ENCODE results near the gene ZNF536.
"Not testable (repeated sequence)": the region's sequence is repeated elsewhere in the genome, so short reads cannot be mapped to it uniquely, and the experiment has no call there.

Gene ZNF536

GRCh38 chr19:30480097-30480496 lies 107.9 kb downstream of the ZNF536 start:
- no peak overlapping the region for H3K27ac Mint-ChIP-seq
- peaks cover 7% of the 10 kb centered on the region for H3K9me3 Mint-ChIP-seq
- H3K4me3 Mint-ChIP-seq, result no peak overlapping the region
- peaks cover 11% of the 10 kb centered on the region for H3K27me3 Mint-ChIP-seq
- H3K4me1 Mint-ChIP-seq, result no peaks in the 10 kb centered on the region
- no peaks in the 10 kb centered on the region for H3K36me3 Mint-ChIP-seq

- Mint-ChIP-seq H3K9me3 (peaks cover 13% of the 10 kb centered on the region), H3K27me3 (peaks cover 16% of the 10 kb centered on the region), H3K27ac (no peak overlapping the region), H3K4me1 (no peaks in the 10 kb centered on the region), H3K36me3 (no peaks in the 10 kb centered on the region), H3K4me3 (no peak overlapping the region)
Observed at GRCh38 chr19:30481063-30481462, 108.9 kb downstream of the ZNF536 start.

GRCh38 chr19:30481823-30482222 lies 109.6 kb downstream of the ZNF536 start:
- no peak overlapping the region for H3K4me3 Mint-ChIP-seq
- no peaks in the 10 kb centered on the region for H3K4me1 Mint-ChIP-seq
- H3K36me3 Mint-ChIP-seq, result no peaks in the 10 kb centered on the region
- no peak overlapping the region for H3K27ac Mint-ChIP-seq
- peaks cover 13% of the 10 kb centered on the region for H3K9me3 Mint-ChIP-seq
- peaks cover 18% of the 10 kb centered on the region for H3K27me3 Mint-ChIP-seq

- H3K27ac Mint-ChIP-seq, result no peak overlapping the region
- H3K36me3 Mint-ChIP-seq, result no peaks in the 10 kb centered on the region
- H3K27me3 Mint-ChIP-seq, result peaks cover 21% of the 10 kb centered on the region
- H3K9me3 Mint-ChIP-seq, result peaks cover 13% of the 10 kb centered on the region
- no peak overlapping the region for H3K4me3 Mint-ChIP-seq
- no peaks in the 10 kb centered on the region for H3K4me1 Mint-ChIP-seq
Observed at GRCh38 chr19:30482956-30483355, 110.8 kb downstream of the ZNF536 start.

- not testable (repeated sequence) for H3K36me3 Mint-ChIP-seq, H3K4me1 Mint-ChIP-seq, H3K27ac Mint-ChIP-seq, H3K4me3 Mint-ChIP-seq, H3K9me3 Mint-ChIP-seq
- peaks cover 17% of the 10 kb centered on the region for H3K27me3 Mint-ChIP-seq
Observed at GRCh38 chr19:30486250-30486649, 114.1 kb downstream of the ZNF536 start.

GRCh38 chr19:30487178-30487577 lies 115.0 kb downstream of the ZNF536 start:
- Mint-ChIP-seq H3K9me3 (peaks cover 8% of the 10 kb centered on the region), H3K36me3 (no peaks in the 10 kb centered on the region), H3K4me1 (no peaks in the 10 kb centered on the region), H3K4me3 (no peak overlapping the region), H3K27me3 (peaks cover 19% of the 10 kb centered on the region), H3K27ac (no peak overlapping the region)

- Mint-ChIP-seq H3K4me1 (no peaks in the 10 kb centered on the region), H3K27ac (no peak overlapping the region), H3K4me3 (no peak overlapping the region), H3K9me3 (peaks cover 8% of the 10 kb centered on the region), H3K27me3 (peaks cover 21% of the 10 kb centered on the region), H3K36me3 (no peaks in the 10 kb centered on the region)
Observed at GRCh38 chr19:30488191-30488590, 116.0 kb downstream of the ZNF536 start.

GRCh38 chr19:30490760-30491159 lies 118.6 kb downstream of the ZNF536 start:
- no peak overlapping the region for H3K27ac Mint-ChIP-seq

GRCh38 chr19:30492586-30493270 lies 120.5 kb downstream of the ZNF536 start:
- no peaks in the 10 kb centered on the region for H3K36me3 Mint-ChIP-seq
- no peaks in the 10 kb centered on the region for H3K4me1 Mint-ChIP-seq
- no peak overlapping the region for H3K27ac Mint-ChIP-seq
- no peak overlapping the region for H3K4me3 Mint-ChIP-seq
- H3K27me3 Mint-ChIP-seq, result peaks cover 16% of the 10 kb centered on the region
- peaks cover 2% of the 10 kb centered on the region for H3K9me3 Mint-ChIP-seq

More at GRCh38 chr19:30490760-30491159, 118.6 kb downstream of the ZNF536 start:
- Mint-ChIP-seq H3K36me3 (no peaks in the 10 kb centered on the region), H3K4me3 (no peak overlapping the region), H3K9me3 (no peaks in the 10 kb centered on the region), H3K27me3 (peaks cover 16% of the 10 kb centered on the region), H3K4me1 (no peaks in the 10 kb centered on the region)

GRCh38 chr19:30497034-30497433 lies 124.8 kb downstream of the ZNF536 start:
- Mint-ChIP-seq H3K27ac (no peak overlapping the region), H3K27me3 (peaks cover 15% of the 10 kb centered on the region), H3K36me3 (no peaks in the 10 kb centered on the region), H3K4me1 (no peaks in the 10 kb centered on the region), H3K9me3 (peaks cover 6% of the 10 kb centered on the region), H3K4me3 (no peak overlapping the region)

GRCh38 chr19:30498085-30498484 lies 125.9 kb downstream of the ZNF536 start:
- not testable (repeated sequence) for H3K27ac Mint-ChIP-seq, H3K4me3 Mint-ChIP-seq, H3K4me1 Mint-ChIP-seq, H3K9me3 Mint-ChIP-seq, H3K36me3 Mint-ChIP-seq
- peaks cover 15% of the 10 kb centered on the region for H3K27me3 Mint-ChIP-seq

- H3K9me3 Mint-ChIP-seq, result peaks cover 6% of the 10 kb centered on the region
- H3K4me3 Mint-ChIP-seq, result no peak overlapping the region
- H3K4me1 Mint-ChIP-seq, result no peaks in the 10 kb centered on the region
- H3K27ac Mint-ChIP-seq, result no peak overlapping the region
- no peaks in the 10 kb centered on the region for H3K36me3 Mint-ChIP-seq
- H3K27me3 Mint-ChIP-seq, result peaks cover 15% of the 10 kb centered on the region
Observed at GRCh38 chr19:30498707-30499106, 126.5 kb downstream of the ZNF536 start.

- Mint-ChIP-seq H3K27ac (no peak overlapping the region), H3K4me3 (no peak overlapping the region), H3K4me1 (no peaks in the 10 kb centered on the region)
Observed at GRCh38 chr19:30504272-30504671, 132.1 kb downstream of the ZNF536 start.

GRCh38 chr19:30512176-30513081 lies 140.2 kb downstream of the ZNF536 start:
- Mint-ChIP-seq H3K27ac (no peak overlapping the region), H3K4me1 (no peaks in the 10 kb centered on the region), H3K9me3 (no peaks in the 10 kb centered on the region), H3K36me3 (no peaks in the 10 kb centered on the region), H3K4me3 (no peak overlapping the region), H3K27me3 (no peaks in the 10 kb centered on the region)

More at GRCh38 chr19:30504272-30504671, 132.1 kb downstream of the ZNF536 start:
- peaks cover 6% of the 10 kb centered on the region for H3K27me3 Mint-ChIP-seq
- H3K9me3 Mint-ChIP-seq, result no peaks in the 10 kb centered on the region
- no peaks in the 10 kb centered on the region for H3K36me3 Mint-ChIP-seq

GRCh38 chr19:30513082-30513411 lies 140.9 kb downstream of the ZNF536 start:
- Mint-ChIP-seq H3K9me3 (no peaks in the 10 kb centered on the region), H3K36me3 (no peaks in the 10 kb centered on the region), H3K27ac (no peak overlapping the region), H3K4me3 (no peak overlapping the region), H3K27me3 (no peaks in the 10 kb centered on the region), H3K4me1 (no peaks in the 10 kb centered on the region)

- Mint-ChIP-seq H3K9me3 (no peaks in the 10 kb centered on the region), H3K27ac (no peak overlapping the region), H3K27me3 (no peaks in the 10 kb centered on the region), H3K4me3 (no peak overlapping the region), H3K36me3 (no peaks in the 10 kb centered on the region), H3K4me1 (no peaks in the 10 kb centered on the region)
Observed at GRCh38 chr19:30516111-30516510, 143.9 kb downstream of the ZNF536 start.
